RCC 7860 (cell line): ENCODE measurements around the gene FOXN3.
"Not testable (repeated sequence)": the region's sequence is repeated elsewhere in the genome, so short reads cannot be mapped to it uniquely, and the experiment has no call there.

Experiments used
- DNase-seq: peaks from one replicate; pipeline ENCODE4 v3.0.0-alpha.2; 2015; ENCODE audit warnings: low spot score
- FAIRE-seq: peaks from 2 replicates; lab custom pipeline; 2012; peaks lifted over from hg19 to GRCh38; lab: Jason Lieb, UNC

The FOXN3 gene

GRCh38 chr14:89256951-89257350, 160.1 kb downstream of the FOXN3 start:
- no peak for FAIRE-seq
- DNase-seq = no peak

GRCh38 chr14:89256283-89256682, 160.8 kb downstream of the FOXN3 start:
- no peak for DNase-seq
- no peak for FAIRE-seq

GRCh38 chr14:89255852-89256251, 161.2 kb downstream of the FOXN3 start:
- FAIRE-seq (no peak), DNase-seq (no peak)

- DNase-seq (no peak), FAIRE-seq (no peak)
Observed at GRCh38 chr14:89255012-89255411, 162.0 kb downstream of the FOXN3 start.

GRCh38 chr14:89254166-89254909, 162.7 kb downstream of the FOXN3 start:
- DNase-seq = no peak
- no peak for FAIRE-seq

GRCh38 chr14:89252887-89253532, 164.0 kb downstream of the FOXN3 start:
- FAIRE-seq (no peak), DNase-seq (no peak)

- DNase-seq (no peak), FAIRE-seq (no peak)
Observed at GRCh38 chr14:89251061-89251460, 166.0 kb downstream of the FOXN3 start.

GRCh38 chr14:89250655-89250975, 166.4 kb downstream of the FOXN3 start:
- not testable (repeated sequence) for DNase-seq, FAIRE-seq

- DNase-seq (no peak), FAIRE-seq (no peak)
Observed at GRCh38 chr14:89249972-89250654, 166.9 kb downstream of the FOXN3 start.

- DNase-seq (no peak), FAIRE-seq (no peak)
Observed at GRCh38 chr14:89249065-89249695, 167.9 kb downstream of the FOXN3 start.

- no peak for DNase-seq
- FAIRE-seq = no peak
Observed at GRCh38 chr14:89248411-89249064, 168.5 kb downstream of the FOXN3 start.

- FAIRE-seq = no peak
- DNase-seq = no peak
Observed at GRCh38 chr14:89247457-89248122, 169.4 kb downstream of the FOXN3 start.

- FAIRE-seq = no peak
Observed at GRCh38 chr14:89246290-89246689, 170.7 kb downstream of the FOXN3 start.

GRCh38 chr14:89245802-89246201, 171.2 kb downstream of the FOXN3 start:
- no peak for DNase-seq
- no peak for FAIRE-seq

More at GRCh38 chr14:89246290-89246689, 170.7 kb downstream of the FOXN3 start:
- no peak for DNase-seq

GRCh38 chr14:89244720-89245119, 172.3 kb downstream of the FOXN3 start:
- FAIRE-seq (no peak), DNase-seq (no peak)

- DNase-seq (no peak), FAIRE-seq (no peak)
Observed at GRCh38 chr14:89243741-89244140, 173.3 kb downstream of the FOXN3 start.

GRCh38 chr14:89243286-89243685, 173.7 kb downstream of the FOXN3 start:
- DNase-seq (no peak), FAIRE-seq (no peak)

- FAIRE-seq (no peak), DNase-seq (no peak)
Observed at GRCh38 chr14:89242652-89243279, 174.3 kb downstream of the FOXN3 start.

GRCh38 chr14:89241934-89242651, 174.9 kb downstream of the FOXN3 start:
- DNase-seq (no peak), FAIRE-seq (no peak)
